Ramos (cell line): Measurements from ENCODE around the gene IL31RA.

ENCODE experiments used
- in situ Hi-C: fragments of 300-500 bp; cut with MboI; formaldehyde crosslinking; loops from one replicate; pipeline ENCODE4 v1.14.3; 2022; ENCODE audit warnings: low sequenced_read_pairs; ENCODE audit not compliant: unreplicated experiment

The IL31RA gene

DNA sequence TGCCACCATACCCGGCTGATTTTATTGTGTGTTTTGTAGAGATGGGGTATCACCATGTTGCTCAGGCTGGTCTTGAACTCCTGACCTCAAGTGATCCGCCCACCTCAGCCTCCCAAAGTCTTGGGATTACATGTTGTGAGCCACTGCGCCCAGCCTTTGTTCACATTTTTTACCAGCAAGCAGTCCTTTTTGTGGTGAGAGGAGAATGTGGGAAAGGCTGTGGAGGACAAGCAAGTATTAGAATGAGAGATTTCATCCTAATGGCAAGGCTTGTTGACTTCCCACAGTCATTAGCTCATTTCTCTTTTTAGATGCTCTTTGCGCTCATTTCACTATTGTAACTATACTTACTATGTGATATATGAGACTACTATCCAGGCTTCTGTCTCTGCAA is 6.1 kb downstream of the IL31RA start:
- in situ Hi-C loops = no loop called here

DNA sequence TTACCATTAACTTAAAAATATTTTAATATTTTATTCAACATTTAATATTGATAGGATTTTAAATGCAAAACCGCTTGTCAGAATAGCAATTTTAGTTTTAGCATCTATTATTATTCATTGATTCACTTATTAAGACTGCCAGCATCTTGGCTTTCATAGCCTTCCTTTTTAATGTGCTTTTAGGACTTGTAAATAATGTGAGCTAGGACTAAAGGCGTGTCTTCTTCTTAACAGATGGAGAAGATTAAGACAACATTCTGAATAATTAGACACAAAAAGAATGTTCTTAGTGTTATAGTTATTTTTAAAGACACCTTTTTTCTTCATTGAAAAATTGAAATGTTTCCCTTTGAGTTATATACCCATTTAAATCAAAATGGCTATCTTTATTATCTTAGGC is 6.9 kb downstream of the IL31RA start:
- in situ Hi-C loops = no loop called here

DNA sequence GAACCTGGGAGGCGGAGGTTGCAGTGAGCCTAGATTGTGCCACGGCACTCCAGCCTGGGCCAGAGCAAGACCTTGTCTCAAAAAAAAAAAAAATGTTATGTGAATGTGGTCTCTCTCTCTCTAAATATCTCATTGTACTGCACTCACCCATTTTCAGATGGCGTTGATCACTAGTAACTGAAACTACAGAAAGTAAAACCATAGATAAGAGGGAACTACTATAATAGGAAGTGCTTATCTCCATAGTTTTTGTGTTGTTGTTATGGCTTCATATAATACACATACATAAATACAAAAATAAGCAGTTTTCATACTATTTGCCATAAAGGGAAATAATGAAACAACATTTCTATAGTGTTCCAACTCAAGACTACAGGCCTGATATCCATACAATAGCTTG is 9.1 kb downstream of the IL31RA start:
- in situ Hi-C loops = no loop called here

DNA sequence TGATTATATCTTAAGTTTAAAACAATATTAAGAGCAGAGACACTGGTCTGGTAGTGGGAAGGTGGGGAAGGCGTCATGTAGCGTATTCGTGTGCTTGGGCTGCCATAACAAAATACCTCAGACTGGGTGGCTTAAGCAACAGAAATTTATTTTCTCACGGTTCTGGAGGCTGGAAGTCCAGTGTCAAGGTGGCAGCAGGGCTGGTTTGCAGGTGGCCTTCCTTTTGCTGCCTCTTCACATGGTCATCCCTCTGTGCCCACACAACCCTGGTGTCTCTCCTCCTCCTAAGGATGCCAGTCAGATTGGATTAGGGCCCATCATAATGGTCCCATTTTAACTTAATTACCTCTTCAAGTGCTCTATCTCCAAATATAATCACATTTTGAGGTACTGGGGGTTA is 9.6 kb downstream of the IL31RA start:
- in situ Hi-C loops = no loop called here

DNA sequence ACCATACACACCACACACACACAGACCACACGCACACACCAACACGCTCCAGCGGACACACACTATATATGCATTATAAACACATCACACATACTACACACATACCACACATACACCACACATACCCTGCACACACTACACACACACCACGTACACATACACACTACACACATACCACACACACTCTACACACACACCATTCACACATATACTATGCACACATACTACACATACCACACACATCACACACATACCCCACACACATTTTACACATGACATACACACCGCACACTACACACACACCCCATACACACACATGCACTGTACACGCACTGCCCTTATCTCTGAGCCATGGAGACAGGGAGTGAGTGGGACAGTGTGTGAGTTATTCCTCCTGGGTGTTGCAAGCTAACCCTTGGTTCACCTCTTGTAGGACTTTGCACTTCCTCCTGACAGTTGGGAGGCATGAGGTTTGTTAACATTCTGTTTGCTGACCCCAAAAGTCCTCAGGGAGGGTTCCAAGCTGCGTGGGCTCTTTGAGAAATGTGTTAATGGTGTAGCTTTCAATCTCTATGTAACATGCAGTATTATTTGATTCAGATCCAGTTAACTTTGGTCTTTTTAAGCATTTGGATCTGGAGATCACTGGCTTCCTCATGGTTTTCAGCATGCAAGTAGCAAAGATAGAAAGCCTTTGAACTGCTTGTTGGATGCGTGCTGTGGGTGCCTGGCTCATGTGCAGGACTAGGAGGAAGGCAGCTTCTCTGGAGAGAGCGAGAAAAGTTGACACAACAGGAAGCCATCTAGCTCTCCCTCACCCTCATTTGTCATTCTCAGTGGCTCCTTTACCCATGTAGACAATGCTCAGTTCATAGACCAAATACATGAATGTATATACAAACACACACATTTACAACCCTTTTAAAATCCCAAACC is 13.7 kb downstream of the IL31RA start:
- in situ Hi-C loops = no loop called here

DNA sequence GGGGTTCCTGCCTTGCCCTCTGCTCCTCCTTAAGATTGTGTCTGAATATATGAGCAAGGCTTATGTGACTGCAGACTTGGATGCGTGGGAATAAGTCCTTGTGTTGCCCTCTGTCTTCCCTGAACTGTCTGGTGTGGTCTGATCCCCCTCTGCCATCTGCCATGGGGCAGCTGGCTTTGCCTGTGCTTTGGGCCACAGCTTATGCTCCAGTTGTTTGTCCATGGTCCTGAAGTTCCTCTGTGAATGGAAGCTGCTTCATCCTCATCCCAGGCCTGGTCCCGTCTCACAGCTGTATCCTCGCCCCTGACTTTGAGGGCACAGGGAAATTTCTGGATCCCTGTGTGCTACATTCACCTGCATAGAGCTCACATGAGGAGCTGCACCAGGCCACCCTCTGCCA is 14.7 kb downstream of the IL31RA start:
- in situ Hi-C loops = no loop called here

DNA sequence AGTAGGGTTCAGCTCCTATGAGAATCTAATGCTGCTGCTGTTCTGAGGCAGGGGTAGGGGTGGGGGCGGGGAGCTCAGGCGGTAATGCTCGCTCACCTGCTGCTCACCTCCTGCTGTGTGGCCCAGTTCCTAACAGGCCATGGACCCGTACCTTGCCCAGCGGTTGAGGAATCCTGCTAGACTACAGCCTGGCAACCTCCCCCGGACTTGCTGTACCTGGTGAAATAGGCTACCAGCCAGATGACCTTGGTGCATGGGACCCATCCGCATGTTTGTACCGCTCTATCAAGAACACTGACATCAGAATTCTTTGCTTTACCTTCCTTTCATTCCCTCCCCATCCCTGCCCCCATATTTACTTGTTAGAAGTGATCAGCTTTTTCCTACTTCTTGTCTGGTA is 15.3 kb downstream of the IL31RA start:
- in situ Hi-C loops = no loop called here

DNA sequence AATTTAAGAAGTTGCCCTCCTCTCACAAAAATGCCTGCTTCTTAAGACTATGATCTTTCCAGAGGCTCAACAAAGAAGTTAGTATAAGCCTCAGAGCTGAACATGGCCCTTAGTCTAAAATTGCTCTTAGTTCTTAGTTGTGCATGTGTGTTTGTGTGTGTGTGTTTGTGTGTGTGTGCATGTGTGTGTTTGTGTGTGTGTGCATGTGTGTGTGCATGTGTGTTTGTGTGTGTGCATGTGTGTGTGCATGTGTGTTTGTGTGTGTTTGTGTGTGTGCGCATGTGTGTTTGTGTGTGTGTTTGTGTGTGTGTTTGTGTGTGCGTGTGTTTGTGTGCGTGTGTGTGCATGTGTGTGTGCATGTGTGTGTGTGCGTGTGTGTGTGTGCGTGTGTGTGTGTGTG is 15.8 kb downstream of the IL31RA start:
- in situ Hi-C loops = no loop called here

DNA sequence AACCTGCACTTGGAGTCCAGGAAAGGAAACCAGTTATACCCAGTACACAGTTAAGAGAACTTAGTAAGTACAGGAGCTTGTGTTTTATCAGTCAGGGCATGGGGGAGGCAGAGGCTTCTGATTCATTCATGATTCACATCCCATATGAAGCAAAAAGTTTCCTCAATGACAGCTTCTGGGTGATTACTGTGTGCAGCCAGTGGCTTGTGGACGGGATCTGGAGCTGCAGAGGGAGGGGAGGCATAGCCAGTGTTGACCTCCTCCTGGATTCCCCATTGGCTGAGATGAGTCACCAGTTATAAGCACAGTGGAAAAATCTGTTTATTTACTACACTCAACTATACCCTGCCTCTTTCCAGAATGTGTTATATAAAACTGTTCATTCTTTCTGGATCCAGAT is 17.7 kb downstream of the IL31RA start:
- in situ Hi-C loops = no loop called here

DNA sequence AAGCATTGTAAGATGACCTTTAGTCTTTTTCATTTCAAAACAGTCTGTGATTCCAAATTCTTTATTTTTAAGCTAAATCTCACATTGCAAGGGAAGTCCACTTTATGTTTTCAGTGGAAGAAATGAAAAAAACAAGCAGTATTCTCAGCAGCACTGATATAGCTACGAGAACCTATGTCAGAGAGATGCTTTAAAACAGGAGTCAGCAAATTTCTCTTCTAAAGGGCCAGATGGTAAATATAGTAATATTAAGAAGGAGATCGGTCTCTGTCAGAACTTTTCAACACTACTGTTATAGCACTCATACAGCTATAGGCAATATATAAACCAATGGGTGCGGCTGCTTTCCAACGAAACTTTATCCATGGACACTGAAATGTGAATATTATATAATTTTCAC is 18.7 kb downstream of the IL31RA start:
- in situ Hi-C loops = no loop called here

DNA sequence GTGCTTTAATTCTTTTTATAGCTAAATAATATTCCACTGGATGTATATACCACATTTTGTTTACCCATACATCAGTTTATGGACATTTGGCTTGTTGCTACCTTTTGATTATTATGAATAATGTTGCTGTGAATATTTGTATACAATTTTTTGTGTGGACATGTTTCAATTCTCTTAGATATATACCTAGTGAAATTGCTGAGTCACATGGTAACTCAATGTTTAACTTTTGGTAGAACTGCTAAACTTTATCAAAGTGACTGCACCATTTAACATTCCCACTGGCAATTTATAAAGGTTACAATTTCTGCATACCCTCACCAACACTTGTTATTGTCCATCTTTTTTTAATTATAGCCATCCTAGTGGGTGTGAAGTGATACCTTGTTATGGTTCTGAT is 22.1 kb downstream of the IL31RA start:
- in situ Hi-C loops = no loop called here

DNA sequence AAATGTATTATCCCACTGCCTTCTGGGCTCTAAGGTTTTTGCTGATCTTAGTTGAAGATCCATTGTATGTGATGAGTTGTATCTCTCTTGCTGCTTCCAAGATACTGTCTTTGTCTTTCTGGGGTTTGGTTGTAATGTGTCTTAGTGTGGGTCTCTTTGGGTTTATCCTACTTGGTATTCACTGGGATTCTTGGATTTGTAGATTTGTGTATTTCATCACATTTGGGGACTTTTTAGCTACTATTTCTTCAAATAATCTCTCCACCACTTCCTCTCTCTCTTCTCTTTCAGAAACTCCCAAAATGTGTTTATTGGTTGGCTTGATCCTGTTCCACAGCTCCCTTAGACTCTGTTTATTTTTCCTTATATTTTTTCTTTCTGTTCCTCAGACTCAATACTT is 26.5 kb downstream of the IL31RA start:
- in situ Hi-C loops = no loop called here

DNA sequence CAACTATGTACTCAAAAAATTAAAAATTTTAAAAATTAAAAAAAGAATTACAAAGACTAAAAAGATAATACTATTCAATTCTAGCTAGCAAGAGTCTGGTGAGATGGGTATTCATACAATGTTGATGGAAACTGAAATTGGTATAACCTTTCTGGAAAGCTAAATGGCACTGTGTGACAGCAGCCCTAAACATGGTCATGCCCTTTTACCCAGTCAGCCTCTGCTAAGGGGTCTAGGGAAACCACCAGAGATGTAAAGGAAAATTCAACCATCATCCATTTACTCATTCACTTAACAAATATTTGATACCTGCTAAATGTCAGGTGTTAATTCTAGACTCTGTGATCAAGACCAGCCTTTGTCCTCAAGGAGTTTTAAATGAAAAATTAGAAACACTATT is 29.3 kb downstream of the IL31RA start:
- in situ Hi-C loops = no loop called here

DNA sequence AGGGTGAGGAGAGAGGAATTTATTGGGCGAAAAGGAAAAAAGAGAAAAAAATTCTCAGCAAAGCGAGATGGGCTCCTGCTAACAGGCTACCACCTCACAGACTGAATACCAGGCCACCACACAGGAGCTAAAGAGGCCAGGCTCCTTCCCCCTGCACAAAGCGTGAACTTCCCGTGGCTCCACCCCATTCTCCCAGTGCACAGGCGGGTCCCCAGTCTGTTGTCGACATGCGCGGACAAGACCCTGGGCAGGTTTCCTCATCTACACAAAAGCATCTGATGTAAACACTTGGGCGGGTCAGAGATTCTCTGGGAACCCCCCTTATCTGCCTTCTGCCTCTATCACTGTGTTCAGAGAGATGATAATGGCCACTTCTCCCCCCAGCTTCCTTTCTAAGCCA is 34.2 kb downstream of the IL31RA start:
- in situ Hi-C loops = no loop called here

DNA sequence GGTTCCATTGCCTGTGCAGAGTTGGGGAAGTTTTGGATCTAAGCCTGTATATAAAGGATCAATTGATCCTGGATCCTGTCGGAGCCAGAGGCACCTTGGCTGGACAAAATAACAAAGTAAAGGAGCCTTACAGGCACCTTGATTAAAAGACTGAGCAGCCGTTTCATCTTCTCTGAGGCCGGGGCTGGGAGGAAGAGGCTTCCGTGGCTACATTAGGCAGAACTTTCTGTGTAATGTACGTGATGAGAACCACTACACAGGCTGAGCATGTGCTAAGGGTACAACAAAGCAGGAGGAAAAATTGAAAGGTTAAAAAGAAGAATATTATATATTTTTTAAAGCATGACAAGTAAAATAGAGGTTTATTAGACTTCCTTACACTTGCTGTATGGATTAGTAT is 37.0 kb downstream of the IL31RA start:
- in situ Hi-C loops = no loop called here

DNA sequence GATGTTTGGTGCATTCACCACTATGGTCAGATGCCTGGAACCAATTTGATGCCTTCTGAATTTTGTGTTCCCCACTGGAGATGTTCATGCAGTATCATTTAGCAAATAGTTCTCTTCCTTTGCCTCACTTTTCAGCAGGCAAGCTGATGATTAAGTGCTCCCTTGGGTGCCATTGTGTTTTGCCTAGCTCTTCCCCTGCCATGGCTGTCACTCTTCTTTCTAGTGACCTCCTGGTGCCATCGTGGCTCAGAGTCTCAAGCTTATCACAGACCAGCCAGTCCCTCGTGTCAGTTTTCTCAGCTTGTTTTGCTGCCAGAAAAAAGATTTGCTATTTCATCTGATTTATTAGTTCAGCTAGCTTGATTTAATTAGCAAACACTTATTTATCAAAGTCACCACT is 41.3 kb downstream of the IL31RA start:
- in situ Hi-C loops = no loop called here

DNA sequence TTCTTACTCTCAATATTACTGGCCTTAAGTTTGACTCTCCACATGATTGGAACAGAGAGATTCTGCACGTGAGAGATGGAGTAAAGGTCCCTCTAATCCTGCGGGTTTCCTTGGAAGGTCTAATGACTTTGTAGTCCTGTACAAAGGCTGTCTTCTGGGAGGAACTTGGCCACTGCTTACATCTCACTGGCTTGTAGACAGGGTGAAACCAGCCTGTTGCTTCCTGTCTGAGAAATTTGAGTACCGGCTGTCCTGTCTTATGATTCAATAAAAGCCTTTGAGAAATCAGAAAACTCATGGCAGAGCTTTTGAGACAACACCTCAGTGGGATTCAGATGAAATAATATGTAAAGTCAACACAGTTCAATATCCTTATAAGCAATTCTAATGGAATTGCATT is 43.0 kb downstream of the IL31RA start:
- in situ Hi-C loops = no loop called here

DNA sequence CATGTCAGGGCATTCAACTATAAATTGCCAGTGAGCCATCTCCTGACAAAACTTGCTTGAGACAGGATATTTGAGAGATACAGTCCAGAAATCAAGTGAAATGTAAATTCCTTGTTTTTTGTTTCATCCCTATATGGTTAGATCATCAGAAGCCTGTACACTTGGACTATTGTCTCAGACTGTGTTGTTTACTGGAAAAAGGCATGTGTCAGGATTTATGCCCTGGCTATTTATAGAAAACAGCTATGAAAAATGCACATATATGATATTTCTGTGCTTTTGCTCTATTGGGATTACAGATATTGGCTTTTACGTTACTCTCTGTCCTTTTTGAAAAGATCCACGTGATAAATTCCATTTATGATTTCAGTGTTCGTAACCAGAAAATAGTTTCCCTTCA is 44.2 kb downstream of the IL31RA start:
- in situ Hi-C loops = no loop called here

DNA sequence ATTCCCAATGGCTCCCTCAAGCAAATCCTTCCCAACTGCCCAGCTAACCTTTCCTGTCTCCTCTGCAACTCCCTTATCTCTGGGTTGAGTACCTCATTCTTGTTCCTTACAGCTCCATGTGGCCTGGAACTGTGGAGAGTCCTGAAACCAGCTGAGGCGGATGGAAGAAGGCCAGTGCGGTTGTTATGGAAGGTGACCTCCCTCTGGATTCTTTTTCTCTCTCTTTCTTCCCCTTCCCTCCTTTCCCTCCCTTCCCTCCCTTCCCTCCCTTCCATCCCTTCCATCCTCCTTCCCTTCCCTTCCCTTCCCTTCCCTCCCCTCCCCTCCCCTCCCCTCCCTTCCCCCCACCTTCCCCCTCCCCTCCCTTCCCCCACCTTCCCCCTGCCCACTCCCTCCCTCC is 45.1 kb downstream of the IL31RA start:
- in situ Hi-C loops = no loop called here

DNA sequence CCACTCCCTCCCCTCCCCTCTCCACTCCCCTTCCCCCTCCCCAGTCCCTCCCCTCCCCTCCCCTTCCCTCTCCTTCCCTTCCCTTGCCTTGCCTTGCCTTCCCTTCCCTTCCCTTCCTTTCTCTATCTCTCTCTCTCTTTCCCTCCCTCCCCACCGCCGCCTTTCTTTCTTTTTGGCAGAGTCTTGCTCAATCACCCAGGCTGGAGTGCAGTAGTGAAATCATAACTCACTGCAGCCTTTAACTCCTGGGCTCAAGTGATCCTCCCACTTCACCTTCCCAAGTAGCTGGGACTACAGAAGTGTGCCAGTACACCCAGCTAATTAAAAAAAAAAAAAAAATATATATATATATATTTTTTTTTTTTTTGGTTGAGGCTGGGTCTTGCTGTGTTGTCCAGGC is 45.5 kb downstream of the IL31RA start:
- in situ Hi-C loops = no loop called here

DNA sequence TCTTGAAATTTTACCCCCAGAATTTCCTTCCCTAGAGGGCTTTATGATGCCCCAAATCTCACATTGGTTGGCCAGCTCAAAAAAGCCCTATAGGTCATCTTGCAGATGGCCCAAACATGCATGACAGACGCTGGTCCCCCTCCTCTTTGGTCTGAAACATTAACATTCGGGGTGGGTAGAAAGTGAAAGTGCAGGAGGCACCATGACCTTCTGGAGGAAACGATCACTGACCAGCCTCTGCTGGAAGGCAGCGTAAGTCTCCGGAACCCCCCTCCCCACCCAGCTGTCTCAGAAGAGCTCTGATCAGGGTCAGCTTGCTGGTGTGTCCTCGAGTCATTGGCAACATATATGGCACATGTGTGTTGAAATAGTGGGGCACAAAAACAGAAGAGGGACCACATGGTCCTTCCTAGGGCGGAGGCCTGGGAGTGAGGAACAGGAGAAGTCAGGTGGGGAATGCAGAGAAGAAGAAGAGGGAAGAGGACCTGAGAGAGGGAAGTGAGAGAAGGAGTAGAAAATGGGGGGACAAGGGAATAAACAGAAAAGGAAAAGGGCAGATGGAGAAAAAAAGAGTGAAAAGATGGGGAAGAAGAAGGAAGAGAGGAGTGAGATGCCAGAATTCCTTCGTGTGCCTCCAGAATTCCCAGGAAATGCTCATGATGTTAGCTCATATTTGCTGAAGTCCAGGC is 46.2 kb downstream of the IL31RA start:
- in situ Hi-C loops = no loop called here

DNA sequence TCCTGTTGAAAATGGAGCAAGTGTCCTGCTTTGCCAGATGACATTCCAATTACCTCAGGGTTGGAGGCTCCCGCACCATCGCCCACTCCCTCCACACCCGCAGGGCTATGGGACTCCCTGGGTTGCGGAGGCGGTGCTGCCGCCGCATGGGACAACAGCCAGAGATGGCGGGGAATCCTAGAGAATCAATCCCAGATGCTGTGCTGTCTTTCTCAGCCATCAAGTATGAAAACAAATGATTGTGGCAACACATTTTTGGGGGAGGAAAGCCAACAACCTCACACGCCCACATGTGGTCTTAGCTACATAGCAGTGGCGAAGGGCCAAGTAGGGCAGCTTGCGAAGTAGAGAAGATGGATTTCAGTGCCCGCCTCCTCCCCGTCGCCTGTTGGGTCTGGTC is 46.7 kb downstream of the IL31RA start:
- in situ Hi-C loops = no loop called here
